ENCODE results near the gene FRMD4B.

The FRMD4B gene

DNA sequence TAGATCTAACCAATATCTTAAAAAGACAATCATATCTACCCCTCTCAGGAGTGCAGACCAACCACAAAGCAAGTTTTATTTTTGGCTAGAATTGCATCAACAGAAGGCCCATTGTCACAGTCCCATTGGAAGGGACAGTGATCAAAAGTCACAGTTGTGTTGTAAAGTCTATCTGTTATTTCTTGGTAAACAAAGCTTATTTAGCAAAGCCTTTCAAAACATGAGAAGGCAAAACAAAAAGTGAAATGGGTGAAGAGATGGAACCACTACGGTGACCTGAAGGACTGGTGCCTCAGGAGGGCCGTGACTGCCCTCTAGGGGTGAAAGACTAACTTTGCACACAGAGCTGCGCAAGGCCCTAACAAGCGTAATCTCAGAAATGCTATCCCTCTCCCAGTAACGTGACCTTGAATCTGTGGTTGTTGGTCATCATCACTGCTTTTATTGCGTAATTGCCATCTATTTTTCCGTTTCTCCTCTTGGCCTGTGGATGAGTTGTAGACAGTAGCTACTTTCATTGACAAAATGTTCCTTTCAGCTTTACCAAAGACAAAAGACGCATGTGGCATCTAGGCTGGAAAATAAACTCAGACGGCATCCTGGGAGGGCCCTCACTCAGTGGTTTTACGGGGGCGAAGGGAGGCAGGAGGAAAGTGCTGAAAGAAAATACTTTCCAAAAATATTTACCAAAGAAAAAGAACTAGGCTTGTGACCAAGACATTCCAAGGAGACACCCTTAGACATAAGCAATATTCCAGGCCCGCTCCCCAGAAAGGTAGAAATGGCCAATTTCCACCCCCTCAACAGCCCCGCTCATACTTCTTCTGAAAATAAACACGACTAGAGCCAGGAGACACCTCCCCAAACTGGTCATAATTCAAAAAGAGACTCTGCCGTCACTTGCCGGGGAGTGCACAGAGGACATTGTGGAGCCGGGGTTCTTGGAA, 79.4 kb downstream of the FRMD4B start:
- 40 to 51% methylated on average over 11 to 12 of the region's 17 CpGs for WGBS, 2 experiments (ENCODE audit: insufficient coverage in 2 of 2)
- Histone ChIP-seq H3K4me1 (ENCODE audit: control insufficient read depth, insufficient read depth, low read length, poor library complexity, severe bottlenecking) (no peaks in the 10 kb centered on the region), H3K27ac (ENCODE audit: low read depth, low read length, severe bottlenecking) (no peak overlapping the region), H3K36me3 (ENCODE audit: control insufficient read depth, insufficient read depth, low read length) (no peaks in the 10 kb centered on the region), H3K4me3 (ENCODE audit: extremely low read depth, insufficient read depth, low read length, poor library complexity, severe bottlenecking) (no peak overlapping the region), H3K9me3 (ENCODE audit: control insufficient read depth, low read length) (no peaks in the 10 kb centered on the region)

DNA sequence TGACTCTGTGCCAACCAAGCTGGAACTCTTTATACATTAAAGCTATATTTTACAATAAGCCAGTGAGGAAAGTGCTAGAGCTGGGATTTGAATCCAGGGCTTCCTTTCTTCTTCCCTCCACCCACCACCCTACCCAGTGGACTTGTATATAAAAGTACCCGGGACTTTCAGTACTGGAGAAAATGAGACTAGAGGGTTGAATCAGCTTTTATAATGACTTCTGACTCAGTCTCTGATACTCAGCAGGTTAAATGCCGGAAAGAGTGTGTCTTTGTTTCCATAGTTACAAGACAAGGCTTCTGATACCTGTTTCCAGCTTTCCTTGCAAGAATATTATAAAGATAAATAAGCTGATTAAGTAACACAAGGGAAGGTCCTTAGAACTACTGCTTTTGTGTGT, 80.9 kb downstream of the FRMD4B start:
- Histone ChIP-seq H3K4me1 (ENCODE audit: control insufficient read depth, insufficient read depth, low read length, poor library complexity, severe bottlenecking) (peaks cover under 1% of the 10 kb centered on the region), H3K4me3 (ENCODE audit: extremely low read depth, insufficient read depth, low read length, poor library complexity, severe bottlenecking) (no peak overlapping the region), H3K36me3 (ENCODE audit: control insufficient read depth, insufficient read depth, low read length) (no peaks in the 10 kb centered on the region), H3K27ac (ENCODE audit: low read depth, low read length, severe bottlenecking) (no peak overlapping the region), H3K9me3 (ENCODE audit: control insufficient read depth, low read length) (no peaks in the 10 kb centered on the region)
- 60% methylated on average over 1 of the region's 2 CpGs; no CpG with 5 or more reads in 1 of the 2 experiments for WGBS, 2 experiments (ENCODE audit: insufficient coverage in 2 of 2)

DNA sequence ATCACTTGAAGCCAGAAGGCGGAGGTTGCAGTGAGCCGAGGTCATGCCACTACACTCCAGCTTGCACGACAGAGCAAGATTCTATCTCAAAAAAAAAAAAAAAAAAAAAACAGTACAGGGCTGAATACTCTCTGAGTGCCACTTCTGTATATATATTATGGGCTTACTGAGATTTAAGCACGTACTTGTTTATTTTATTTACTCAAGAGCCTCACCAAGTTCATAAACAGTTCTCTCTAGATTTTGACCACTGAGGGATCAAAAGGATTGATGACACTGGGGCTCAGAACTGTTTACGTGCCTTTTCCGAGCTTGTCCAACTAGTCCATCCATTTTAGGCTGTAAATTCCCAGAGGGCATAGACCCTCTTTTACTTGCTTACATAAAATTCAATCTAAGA, 81.5 kb downstream of the FRMD4B start:
- 100% methylated on average over 1 to 2 of the region's 6 CpGs for WGBS, 2 experiments (ENCODE audit: insufficient coverage in 2 of 2)
- Histone ChIP-seq H3K36me3 (ENCODE audit: control insufficient read depth, insufficient read depth, low read length) (no peaks in the 10 kb centered on the region), H3K9me3 (ENCODE audit: control insufficient read depth, low read length) (no peaks in the 10 kb centered on the region), H3K4me3 (ENCODE audit: extremely low read depth, insufficient read depth, low read length, poor library complexity, severe bottlenecking) (no peak overlapping the region), H3K27ac (ENCODE audit: low read depth, low read length, severe bottlenecking) (no peak overlapping the region), H3K4me1 (ENCODE audit: control insufficient read depth, insufficient read depth, low read length, poor library complexity, severe bottlenecking) (peaks cover 7% of the 10 kb centered on the region)

DNA sequence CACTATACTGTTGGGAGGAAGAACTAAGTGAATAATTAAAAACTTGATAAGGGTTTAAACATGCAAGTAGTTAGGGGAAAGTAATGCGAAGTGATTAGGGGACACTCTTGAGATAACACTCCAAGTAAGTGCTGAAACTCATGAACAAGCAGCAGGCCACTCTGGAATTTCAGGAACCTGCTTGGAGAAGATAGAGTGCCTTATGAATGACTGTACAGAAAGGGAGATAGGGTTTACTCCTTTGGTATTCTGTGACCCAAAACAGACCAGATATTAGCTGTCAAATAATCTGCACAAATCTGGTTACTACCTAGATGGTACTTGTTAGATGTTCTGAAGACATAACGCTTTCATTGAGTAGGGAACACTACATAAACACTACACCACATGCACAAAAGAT, 85.6 kb downstream of the FRMD4B start:
- 72 to 100% methylated on average over 1 to 2 of the region's 2 CpGs for WGBS, 2 experiments (ENCODE audit: insufficient coverage in 2 of 2)
- no peaks in the 10 kb centered on the region for H3K36me3 ChIP-seq (ENCODE audit: control insufficient read depth, insufficient read depth, low read length)
- peaks cover 12% of the 10 kb centered on the region for H3K4me1 ChIP-seq (ENCODE audit: control insufficient read depth, insufficient read depth, low read length, poor library complexity, severe bottlenecking)
- no peaks in the 10 kb centered on the region for H3K9me3 ChIP-seq (ENCODE audit: control insufficient read depth, low read length)
- peak overlapping the region; percentile 69 for H3K27ac ChIP-seq (ENCODE audit: low read depth, low read length, severe bottlenecking)
- H3K4me3 ChIP-seq (ENCODE audit: extremely low read depth, insufficient read depth, low read length, poor library complexity, severe bottlenecking): no peak overlapping the region

DNA sequence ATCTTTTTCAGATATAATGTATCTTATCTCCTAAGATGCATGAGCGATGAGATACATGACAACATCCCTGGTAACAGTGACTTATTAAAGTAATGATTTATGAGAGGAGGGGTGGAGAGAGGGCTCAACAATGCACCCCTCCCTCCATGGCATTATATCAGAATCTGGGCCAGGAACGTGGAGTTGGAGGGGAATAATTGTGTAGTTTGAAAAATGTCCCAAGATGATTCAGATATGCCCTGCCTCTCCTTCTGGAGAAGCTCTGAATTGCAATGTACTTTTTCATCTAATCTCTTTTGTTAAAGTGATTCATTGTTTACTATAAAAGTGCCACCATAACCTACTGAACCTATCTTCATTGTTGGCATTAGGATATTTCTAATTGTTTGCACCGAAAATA, 86.5 kb downstream of the FRMD4B start:
- H3K9me3 ChIP-seq (ENCODE audit: control insufficient read depth, low read length): no peaks in the 10 kb centered on the region
- WGBS, 2 experiments (ENCODE audit: insufficient coverage in 2 of 2): 100% methylated on average over 1 of the region's 3 CpGs
- no peak overlapping the region for H3K4me3 ChIP-seq (ENCODE audit: extremely low read depth, insufficient read depth, low read length, poor library complexity, severe bottlenecking)
- peak overlapping the region; percentile 69 for H3K27ac ChIP-seq (ENCODE audit: low read depth, low read length, severe bottlenecking)
- no peaks in the 10 kb centered on the region for H3K36me3 ChIP-seq (ENCODE audit: control insufficient read depth, insufficient read depth, low read length)
- H3K4me1 ChIP-seq (ENCODE audit: control insufficient read depth, insufficient read depth, low read length, poor library complexity, severe bottlenecking): peaks cover 22% of the 10 kb centered on the region

DNA sequence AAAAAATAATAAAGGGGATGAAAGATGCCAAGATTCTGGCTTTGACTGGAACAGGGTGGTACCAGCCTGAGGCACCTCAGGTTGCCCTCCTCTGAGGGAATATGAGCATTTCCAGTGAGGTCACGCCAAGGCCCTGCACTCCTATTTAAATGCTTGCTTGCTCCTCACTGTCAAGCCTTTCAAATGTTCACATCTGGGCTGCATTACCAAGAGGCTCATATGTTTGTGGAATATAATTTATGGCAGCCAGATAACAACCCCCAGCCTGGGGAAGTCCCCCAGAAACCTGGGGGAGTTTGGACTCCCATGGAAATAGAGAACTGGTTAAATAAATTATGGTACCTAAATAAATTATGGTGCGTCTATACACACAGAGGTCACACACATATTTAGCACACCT, 88.4 kb downstream of the FRMD4B start:
- 100% methylated on average over 1 of the region's 2 CpGs for WGBS, 2 experiments (ENCODE audit: insufficient coverage in 2 of 2)

DNA sequence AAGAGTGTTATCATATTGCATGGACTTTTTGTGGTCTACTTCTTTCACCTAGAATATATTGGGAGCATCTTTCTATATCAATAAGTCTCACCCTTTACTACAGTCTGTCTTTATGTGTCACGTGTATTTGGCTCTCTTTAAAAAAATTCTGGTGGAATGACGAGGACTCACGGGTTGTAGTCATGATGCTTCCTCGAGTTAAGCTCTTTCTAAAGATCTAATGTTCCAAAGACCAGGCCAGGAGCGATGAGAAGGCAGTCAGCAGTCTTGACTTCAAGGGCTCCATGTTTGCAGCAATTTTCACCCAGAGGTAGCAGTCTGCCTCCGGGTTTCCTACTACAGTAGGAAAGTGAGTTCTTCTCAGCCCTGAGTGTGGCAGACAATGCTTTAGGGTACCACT, 88.9 kb downstream of the FRMD4B start:
- Histone ChIP-seq H3K4me1 (ENCODE audit: control insufficient read depth, insufficient read depth, low read length, poor library complexity, severe bottlenecking) (peaks cover 30% of the 10 kb centered on the region), H3K27ac (ENCODE audit: low read depth, low read length, severe bottlenecking) (no peak overlapping the region)
- WGBS, 2 experiments (ENCODE audit: insufficient coverage in 2 of 2): 94 to 96% methylated on average over 6 of the region's 6 CpGs

More for the DNA sequence above, 88.4 kb downstream of the FRMD4B start:
- Histone ChIP-seq H3K4me1 (ENCODE audit: control insufficient read depth, insufficient read depth, low read length, poor library complexity, severe bottlenecking) (peaks cover 30% of the 10 kb centered on the region), H3K36me3 (ENCODE audit: control insufficient read depth, insufficient read depth, low read length) (no peaks in the 10 kb centered on the region), H3K4me3 (ENCODE audit: extremely low read depth, insufficient read depth, low read length, poor library complexity, severe bottlenecking) (no peak overlapping the region), H3K27ac (ENCODE audit: low read depth, low read length, severe bottlenecking) (no peak overlapping the region), H3K9me3 (ENCODE audit: control insufficient read depth, low read length) (no peaks in the 10 kb centered on the region)

DNA sequence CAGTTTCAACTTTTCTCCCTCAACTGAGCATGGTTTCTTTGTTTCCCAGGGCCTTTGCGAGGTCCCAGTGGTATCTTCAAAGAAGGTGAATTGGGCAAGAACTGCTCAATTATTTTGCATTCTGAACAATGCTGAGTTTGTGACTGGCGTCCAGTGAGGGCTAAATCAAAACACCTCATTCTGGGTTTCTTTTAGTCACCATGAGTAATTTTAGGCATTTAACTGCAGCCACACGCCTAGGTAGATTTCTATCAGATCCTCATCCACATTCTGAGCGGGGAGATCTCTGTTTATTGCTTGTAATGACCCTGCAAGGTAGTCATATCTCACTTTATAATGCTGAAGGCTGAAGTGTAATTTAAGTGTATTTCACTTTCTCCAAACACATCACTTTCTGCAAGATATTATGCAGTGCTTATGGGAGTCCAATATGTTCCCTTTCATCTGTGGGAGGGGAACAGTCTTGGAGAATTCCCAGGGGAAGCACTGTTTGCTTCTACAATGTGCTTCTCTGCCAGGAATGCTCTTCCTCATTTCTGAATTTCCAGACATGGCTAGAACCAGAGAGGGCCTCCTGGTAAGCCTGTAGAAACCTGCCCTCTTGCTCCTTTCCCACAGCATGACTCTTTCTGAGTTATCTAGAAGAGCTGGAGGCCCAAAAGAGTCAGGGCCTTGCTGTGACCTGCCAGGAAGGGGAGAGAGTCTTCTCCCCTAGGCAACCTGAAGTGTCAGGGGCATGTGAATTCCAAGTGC, 91.7 kb downstream of the FRMD4B start:
- Histone ChIP-seq H3K9me3 (ENCODE audit: control insufficient read depth, low read length) (no peaks in the 10 kb centered on the region), H3K4me3 (ENCODE audit: extremely low read depth, insufficient read depth, low read length, poor library complexity, severe bottlenecking) (no peak overlapping the region), H3K4me1 (ENCODE audit: control insufficient read depth, insufficient read depth, low read length, poor library complexity, severe bottlenecking) (peaks cover 35% of the 10 kb centered on the region), H3K27ac (ENCODE audit: low read depth, low read length, severe bottlenecking) (peak overlapping the region; percentile 86), H3K36me3 (ENCODE audit: control insufficient read depth, insufficient read depth, low read length) (no peaks in the 10 kb centered on the region)
- WGBS, 2 experiments (ENCODE audit: insufficient coverage in 2 of 2): 86 to 93% methylated on average over 1 to 2 of the region's 4 CpGs

More for the DNA sequence above, 88.9 kb downstream of the FRMD4B start:
- H3K9me3 ChIP-seq (ENCODE audit: control insufficient read depth, low read length): no peaks in the 10 kb centered on the region
- H3K36me3 ChIP-seq (ENCODE audit: control insufficient read depth, insufficient read depth, low read length): no peaks in the 10 kb centered on the region
- no peak overlapping the region for H3K4me3 ChIP-seq (ENCODE audit: extremely low read depth, insufficient read depth, low read length, poor library complexity, severe bottlenecking)

DNA sequence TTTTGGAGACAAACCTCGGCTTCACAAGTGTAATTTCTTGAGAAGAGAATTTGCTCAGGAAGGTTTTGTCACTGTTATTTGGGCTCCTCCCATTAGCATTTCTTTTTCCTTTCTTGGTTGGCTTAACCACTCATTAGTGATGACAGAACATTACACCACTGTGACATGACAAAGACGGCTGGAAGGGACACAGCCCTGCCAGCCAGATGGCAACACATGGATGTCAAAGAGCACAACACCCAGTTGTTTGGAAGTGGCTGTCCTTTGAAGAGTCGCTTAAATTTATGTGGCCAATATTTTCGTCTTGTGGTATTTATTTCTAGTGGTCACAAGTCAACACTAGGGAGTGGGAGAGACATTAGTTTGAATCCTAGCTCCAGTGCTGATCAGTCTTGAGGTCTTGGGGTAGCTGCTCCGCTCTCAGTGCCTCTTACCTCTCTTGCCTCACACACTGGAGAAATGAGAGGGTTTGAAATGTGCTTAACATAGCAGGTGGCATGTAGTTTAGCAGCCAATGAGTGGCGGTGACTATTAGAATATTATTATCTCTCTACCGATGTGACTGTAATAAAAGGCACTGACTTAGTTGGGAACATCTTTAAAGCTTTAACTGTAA, 92.8 kb downstream of the FRMD4B start:
- no peaks in the 10 kb centered on the region for H3K36me3 ChIP-seq (ENCODE audit: control insufficient read depth, insufficient read depth, low read length)
- H3K9me3 ChIP-seq (ENCODE audit: control insufficient read depth, low read length): no peaks in the 10 kb centered on the region
- H3K27ac ChIP-seq (ENCODE audit: low read depth, low read length, severe bottlenecking): no peak overlapping the region
- 63 to 81% methylated on average over 2 of the region's 7 CpGs for WGBS, 2 experiments (ENCODE audit: insufficient coverage in 2 of 2)
- H3K4me3 ChIP-seq (ENCODE audit: extremely low read depth, insufficient read depth, low read length, poor library complexity, severe bottlenecking): no peak overlapping the region
- H3K4me1 ChIP-seq (ENCODE audit: control insufficient read depth, insufficient read depth, low read length, poor library complexity, severe bottlenecking): peaks cover 42% of the 10 kb centered on the region

DNA sequence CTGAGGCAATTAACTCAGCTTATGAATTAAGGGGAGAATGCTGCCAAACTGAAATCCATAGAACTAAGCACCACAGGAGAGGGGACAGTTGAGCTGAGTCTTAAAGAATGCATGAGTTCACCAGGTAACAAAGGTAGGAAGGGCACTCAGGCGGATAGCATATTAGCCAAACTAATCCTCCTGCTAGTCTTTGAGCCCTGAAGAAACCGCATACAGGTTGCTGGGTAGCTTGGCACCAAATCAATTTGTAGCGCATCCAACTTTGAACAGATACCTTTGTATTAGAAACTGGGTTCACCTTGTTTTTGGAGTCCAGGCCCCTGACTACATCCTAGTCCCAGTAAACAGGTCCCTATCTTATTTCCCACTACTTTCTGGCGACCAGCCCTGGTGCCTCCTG, 93.7 kb downstream of the FRMD4B start:
- Histone ChIP-seq H3K9me3 (ENCODE audit: control insufficient read depth, low read length) (no peaks in the 10 kb centered on the region), H3K27ac (ENCODE audit: low read depth, low read length, severe bottlenecking) (no peak overlapping the region), H3K4me3 (ENCODE audit: extremely low read depth, insufficient read depth, low read length, poor library complexity, severe bottlenecking) (no peak overlapping the region), H3K36me3 (ENCODE audit: control insufficient read depth, insufficient read depth, low read length) (no peaks in the 10 kb centered on the region), H3K4me1 (ENCODE audit: control insufficient read depth, insufficient read depth, low read length, poor library complexity, severe bottlenecking) (peaks cover 50% of the 10 kb centered on the region)
- 71 to 96% methylated on average over 3 to 4 of the region's 4 CpGs for WGBS, 2 experiments (ENCODE audit: insufficient coverage in 2 of 2)
